Body of pancreas (tissue), 4 donors: ENCODE measurements around the gene DENND4B.

Experiments
- CTCF ChIP-seq, 7 experiments: fragments of 450-650 bp in 4 of 7; fragments of 200-600 bp in 3 of 7; sonication (generic) in 3 of 7; IDR thresholded peaks; one replicate each; pipeline ENCODE4 v1.5.1; 2016 to 2019; ENCODE audit warnings: antibody characterized with exemption in 7 of 7
- POLR2A ChIP-seq, 3 donors: fragments of 450-650 bp; IDR thresholded peaks; one replicate each; pipeline ENCODE4 v1.6.1; 2016; ENCODE audit warnings: antibody characterized with exemption in 3 of 3, mild to moderate bottlenecking in 2 of 3

- TF ChIP-seq CTCF (IDR thresholded peaks at IDR 0.05) = no peak
- no peak for TF ChIP-seq POLR2A (IDR thresholded peaks at IDR 0.05)
Observed at GRCh38 chr1:153933955-153934354, 12.6 kb downstream of the DENND4B start.
